ENCODE data around the gene RFX8. TPM values are rescaled to one million over a fixed set of nuclear protein-coding genes. Genes with fewer than 3 reads are reported as not detected.

Gene RFX8
- total and polyA plus RNA-seq, 2 of the 8 experiments (the other 6 are each of a cell fraction or from before 2014, with no cell fraction given), result 0.60 to 0.97 TPM

GRCh38 chr2:101515477-101515876 is 40.6 kb upstream of the RFX8 start:
- no peak overlapping the region for H3K9ac ChIP-seq (replicated peaks in 1 of 4; ENCODE audit: extremely low read depth in 1 of 4, low read depth in 3 of 4, low read length in 3 of 4)
- 81% methylated on average over 5 of the region's 5 CpGs; no CpG with 5 or more reads in 1 of the 2 experiments for WGBS, 2 experiments (ENCODE audit: extremely low coverage in 1 of 2, insufficient coverage in 1 of 2, insufficient read length in 1 of 2, insufficient replicate concordance in 2 of 2, low coverage in 1 of 2, low lambda C conversion rate in 2 of 2, missing lambda C conversion rate in 1 of 2)
- TF ChIP-seq SP1 (IDR thresholded peaks at IDR 0.05; ENCODE audit: low read depth, low read length), result no peak
- no peak for TF ChIP-seq KDM1A (IDR thresholded peaks at IDR 0.05; ENCODE audit: borderline replicate concordance, low read length)

More at GRCh38 chr2:101515477-101515876, 40.6 kb upstream of the RFX8 start:
- Histone ChIP-seq H3K27me3 (replicated peaks in 1 of 4; ENCODE audit: control insufficient read depth in 3 of 4, extremely low read depth in 1 of 4, insufficient read depth in 3 of 4, low read length in 3 of 4) (no peaks in the 10 kb centered on the region; a peak in 1 of 7 replicates), H2AFZ (ENCODE audit: low read length) (no peak overlapping the region), H2BK15ac (ENCODE audit: low read length) (peak overlapping the region; percentile 18; the same call in 1 of the 2 replicates), H3K23me2 (ENCODE audit: low read depth, low read length) (no peaks in the 10 kb centered on the region), H4K5ac (ENCODE audit: insufficient read length, low read depth, low read length) (no peak overlapping the region), H2BK20ac (ENCODE audit: low read length) (0 out of 2 replicates have a peak overlapping the region, but pooled peaks have one; percentile 7), H3K36me3 (ENCODE audit: control insufficient read depth in 2 of 4, insufficient read depth in 4 of 4, low read length in 3 of 4) (peaks cover 0 to 3% (median 0%) of the 10 kb centered on the region in 4 experiments; a peak in 1 of 8 replicates), H3K14ac (ENCODE audit: insufficient read length) (no peak overlapping the region), H4K91ac (replicated peaks; ENCODE audit: insufficient read length, low read length) (no peak overlapping the region), H3K56ac (replicated peaks; ENCODE audit: insufficient read length, low read depth, low read length) (no peak overlapping the region), H3K18ac (ENCODE audit: extremely low read depth, low read length) (no peak overlapping the region), H3K4me2 (ENCODE audit: insufficient read depth in 1 of 2, low read depth in 2 of 2, low read length in 2 of 2) (no peak overlapping the region), H4K8ac (ENCODE audit: extremely low read depth, insufficient read depth, low read length) (no peak overlapping the region), H3K4ac (replicated peaks; ENCODE audit: insufficient read length, low read depth, low read length) (no peak overlapping the region), H2AK5ac (ENCODE audit: low read depth, low read length) (no peak overlapping the region), H3K4me3 (ENCODE audit: extremely low read depth in 1 of 4, insufficient read depth in 2 of 4, low read depth in 3 of 4, low read length in 4 of 4) (no peak overlapping the region), H3K79me1 (ENCODE audit: low read depth, low read length) (no peaks in the 10 kb centered on the region), H3K27ac (ENCODE audit: low read depth, low read length) (no peak overlapping the region), H3K79me2 (ENCODE audit: control insufficient read depth in 1 of 2, insufficient read depth in 2 of 2, low read length in 2 of 2) (no peaks in the 10 kb centered on the region), H3K23ac (ENCODE audit: insufficient read length) (no peak overlapping the region), H2BK120ac (replicated peaks; ENCODE audit: low read depth, low read length) (no peak overlapping the region), H3K4me1 (replicated peaks in 1 of 4; ENCODE audit: control insufficient read depth in 3 of 4, insufficient read depth in 4 of 4, low read length in 3 of 4) (peaks cover 0 to 11% (median 9%) of the 10 kb centered on the region in 4 experiments; a peak in 5 of 7 replicates), H4K20me1 (replicated peaks in 1 of 2; ENCODE audit: control insufficient read depth in 1 of 2, insufficient read depth in 2 of 2, low read length in 2 of 2) (no peaks in the 10 kb centered on the region), H3K9me3 (ENCODE audit: insufficient read depth in 2 of 2, low read depth in 1 of 2, low read length in 1 of 2) (peaks cover 9 to 16% of the 10 kb centered on the region in 2 experiments; a peak in 3 of 4 replicates), H2BK12ac (ENCODE audit: low read depth, low read length) (no peak overlapping the region), H2BK5ac (ENCODE audit: low read depth, low read length) (no peak overlapping the region)
- CTCF ChIA-PET (ENCODE audit: partially characterized antibody), result interaction anchor here (0.6 to 1.0 kb wide), 3 partner anchors 8 to 1689 kb away, joined by 3 read pairs; no protein-coding TSS in a partner anchor
- DNase-seq (ENCODE audit: low read depth in 1 of 2, low spot score in 2 of 2) (no peak), FAIRE-seq (no peak)
- POLR2A ChIA-PET (ENCODE audit: partially characterized antibody), result no interaction called here

Data from H1 (cell line).